ENCODE data around the gene GPR55. TPM values are rescaled to one million over a fixed set of nuclear protein-coding genes. Genes with fewer than 3 reads are reported as not detected.

Gene GPR55
- total RNA-seq, 2 donors from 2014 or later, result not detected

GRCh38 chr2:230928701-230929380, 3.8 kb upstream of the GPR55 start:
- Histone ChIP-seq H3K27me3 (no peaks in the 10 kb centered on the region), H3K36me3 (replicated peaks in 1 of 2; ENCODE audit: insufficient read depth in 1 of 2, low read depth in 2 of 2) (no peaks in the 10 kb centered on the region), H3K4me3 (no peak overlapping the region), H3K4me1 (no peaks in the 10 kb centered on the region), H3K27ac (no peak overlapping the region), H3K9me3 (no peaks in the 10 kb centered on the region)
- TF ChIP-seq CTCF (IDR thresholded peaks at IDR 0.05) (no peak), POLR2A (IDR thresholded peaks at IDR 0.05) (no peak)
- WGBS, 2 donors, result 66 to 71% methylated on average over 11 to 12 of the region's 12 CpGs
- intact Hi-C loops (cut with DNase I), result no loop called here
- ATAC-seq (no peak), DNase-seq (no peak)

GRCh38 chr2:230927711-230928341, 2.8 kb upstream of the GPR55 start:
- DNase-seq (no peak), ATAC-seq (no peak)
- no peak for TF ChIP-seq CTCF (IDR thresholded peaks at IDR 0.05)
- no peak for TF ChIP-seq POLR2A (IDR thresholded peaks at IDR 0.05)
- H3K27ac ChIP-seq, result no peak overlapping the region
- no peak overlapping the region for H3K4me3 ChIP-seq
- WGBS, 2 donors, result 64 to 66% methylated on average over 9 to 14 of the region's 14 CpGs
- no peaks in the 10 kb centered on the region for H3K27me3 ChIP-seq
- H3K36me3 ChIP-seq (replicated peaks in 1 of 2; ENCODE audit: insufficient read depth in 1 of 2, low read depth in 2 of 2), result no peaks in the 10 kb centered on the region
- H3K4me1 ChIP-seq, result no peaks in the 10 kb centered on the region
- H3K9me3 ChIP-seq, result no peaks in the 10 kb centered on the region
- intact Hi-C loops (cut with DNase I), result no loop called here

GRCh38 chr2:230925879-230926765, 1.1 kb upstream of the GPR55 start:
- no peak overlapping the region for H3K27ac ChIP-seq
- H3K4me3 ChIP-seq, result no peak overlapping the region
- H3K36me3 ChIP-seq (replicated peaks in 1 of 2; ENCODE audit: insufficient read depth in 1 of 2, low read depth in 2 of 2), result no peaks in the 10 kb centered on the region
- H3K27me3 ChIP-seq, result no peaks in the 10 kb centered on the region
- 68 to 78% methylated on average over 5 to 11 of the region's 11 CpGs for WGBS, 2 donors
- intact Hi-C loops (cut with DNase I), result no loop called here
- no peaks in the 10 kb centered on the region for H3K9me3 ChIP-seq
- ATAC-seq (no peak), DNase-seq (no peak)
- no peak for TF ChIP-seq POLR2A (IDR thresholded peaks at IDR 0.05)
- no peak for TF ChIP-seq CTCF (IDR thresholded peaks at IDR 0.05)
- no peaks in the 10 kb centered on the region for H3K4me1 ChIP-seq

GRCh38 chr2:230925443-230925878, 419 bp upstream of the GPR55 start:
- TF ChIP-seq POLR2A (IDR thresholded peaks at IDR 0.05), result no peak
- no peak for TF ChIP-seq CTCF (IDR thresholded peaks at IDR 0.05)
- H3K36me3 ChIP-seq (replicated peaks in 1 of 2; ENCODE audit: insufficient read depth in 1 of 2, low read depth in 2 of 2), result no peaks in the 10 kb centered on the region
- H3K4me1 ChIP-seq, result no peaks in the 10 kb centered on the region
- no peak for DNase-seq
- WGBS, 2 donors, result 52 to 56% methylated on average over 9 of the region's 9 CpGs
- H3K4me3 ChIP-seq, result no peak overlapping the region
- ATAC-seq, result no peak
- H3K27me3 ChIP-seq, result no peaks in the 10 kb centered on the region
- H3K27ac ChIP-seq, result no peak overlapping the region
- no peaks in the 10 kb centered on the region for H3K9me3 ChIP-seq
- intact Hi-C loops (cut with DNase I), result no loop called here
